OCI-LY1 (cell line): ENCODE results near the gene NDST4.

Source experiments
- CTCF ChIP-seq: fragments of 200-600 bp; sonication (generic), shearing (Covaris generic); IDR thresholded peaks from 2 replicates; pipeline ENCODE4 v1.5.1; 2017; ENCODE audit warnings: mild to moderate bottlenecking, antibody characterized with exemption, low read length, moderate library complexity, mixed read lengths
- EZH2 ChIP-seq: fragments of 200-600 bp; sonication (generic), shearing (Covaris generic); IDR thresholded peaks from 2 replicates; pipeline ENCODE4 v1.8.0; 2017; ENCODE audit warnings: borderline replicate concordance, mixed run types, mild to moderate bottlenecking, antibody characterized with exemption, low read length, moderate library complexity, mixed read lengths

- no peak for TF ChIP-seq CTCF
- no peak for TF ChIP-seq EZH2
Observed at GRCh38 chr4:114857831-114858230, 255.6 kb downstream of the NDST4 start.
